ENCODE data around the gene UBC.

Gene UBC

GRCh38 chr12:124863416-124864325 lies 50.8 kb downstream of the UBC start, which contains the start of gene SCARB1:
Gene SCARB1 (minus strand): TSS chr12:124863864. CDS start chr12:124863720, 144 bp downstream.
- DNase-seq, result peak; percentile 85

- peak; percentile 34 for DNase-seq
These were observed 51.6 kb downstream of the UBC start for GRCh38 chr12:124862768-124863415.

GRCh38 chr12:124861898-124862676 lies 52.4 kb downstream of the UBC start:
- no peak for DNase-seq
